Measurements from ENCODE around the gene FAM184B.

- TF ChIP-seq POLR2AphosphoS5 (IDR thresholded peaks at IDR 0.05; ENCODE audit: low read depth) (no peak), REST (IDR thresholded peaks at IDR 0.05; ENCODE audit: unreplicated experiment) (no peak)
Measured at GRCh38 chr4:17698116-17698515, 83.3 kb downstream of the FAM184B start.

Data from GM23338 (cell line).